ENCODE data around the gene SVOP.
"Not testable (repeated sequence)": the region's sequence is repeated elsewhere in the genome, so short reads cannot be mapped to it uniquely, and the experiment has no call there.

Gene SVOP

DNA sequence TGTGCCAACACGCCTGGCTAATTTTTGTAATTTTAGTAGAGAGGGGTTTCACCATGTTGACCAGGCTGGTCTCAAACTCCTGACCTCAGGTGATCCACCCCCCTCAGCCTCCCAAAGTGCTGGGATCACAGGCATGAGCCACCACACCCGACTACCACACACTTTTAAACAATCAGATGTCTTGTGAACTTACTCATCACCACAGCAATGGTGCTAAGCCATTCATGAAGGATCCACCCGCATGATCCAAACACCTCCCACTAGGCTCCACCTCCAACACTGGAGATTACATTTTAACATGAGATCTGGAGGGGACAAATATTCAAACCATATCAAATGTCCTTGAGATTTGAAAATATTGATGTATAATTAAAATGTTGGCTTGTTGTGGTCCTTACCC lies 7.8 kb upstream of the SVOP start:
- FAIRE-seq = not testable (repeated sequence)

DNA sequence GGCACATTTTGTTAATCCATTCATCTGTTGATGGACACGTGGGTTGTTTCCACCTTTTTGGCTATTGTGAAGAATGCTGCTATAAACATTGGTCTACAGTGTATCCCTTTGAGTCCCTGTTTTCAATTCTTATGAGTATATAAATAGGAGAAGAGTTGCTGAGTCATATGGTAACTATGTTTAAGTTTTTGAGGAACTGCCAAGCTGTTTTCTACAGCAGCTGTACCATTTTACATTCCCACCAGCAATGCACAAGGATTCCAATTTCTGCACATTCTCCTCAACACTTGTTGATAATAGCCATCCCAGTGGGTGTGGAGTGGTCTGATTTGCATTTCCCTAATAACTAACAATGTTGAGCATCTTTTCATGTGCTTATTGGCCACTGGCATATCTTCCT lies 6.9 kb upstream of the SVOP start:
- no peak for FAIRE-seq

DNA sequence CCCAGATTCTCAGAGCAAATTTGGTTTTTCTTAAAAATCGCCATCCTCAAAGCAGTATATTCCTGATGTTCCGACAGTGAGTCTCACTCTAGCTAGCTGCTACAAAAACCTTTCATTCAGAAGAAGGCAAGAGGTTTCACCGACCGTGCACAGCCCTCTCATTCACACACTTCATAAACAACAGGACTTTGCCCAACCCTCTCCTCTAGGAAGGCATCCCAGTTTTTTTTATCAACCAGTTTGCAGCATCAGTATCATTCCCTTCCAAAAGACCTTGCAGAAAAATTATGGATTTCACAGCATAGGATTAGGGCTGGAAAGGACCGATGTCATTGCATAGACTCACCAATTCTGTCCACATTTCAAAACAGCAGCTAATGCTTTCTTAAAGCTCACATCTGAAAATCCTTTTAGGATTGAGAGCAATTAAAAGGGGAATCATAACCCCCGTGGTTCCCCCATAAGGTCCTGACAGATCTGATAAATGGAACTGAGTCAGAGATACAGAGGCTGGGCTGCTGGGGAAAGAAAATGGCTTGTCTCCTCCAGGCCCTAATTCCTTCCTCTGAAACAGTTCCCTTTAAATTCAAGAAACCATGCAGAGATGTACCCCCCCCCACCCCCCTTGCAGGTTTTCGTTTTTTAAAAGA lies 597 bp downstream of the SVOP start:
- no peak for FAIRE-seq

DNA sequence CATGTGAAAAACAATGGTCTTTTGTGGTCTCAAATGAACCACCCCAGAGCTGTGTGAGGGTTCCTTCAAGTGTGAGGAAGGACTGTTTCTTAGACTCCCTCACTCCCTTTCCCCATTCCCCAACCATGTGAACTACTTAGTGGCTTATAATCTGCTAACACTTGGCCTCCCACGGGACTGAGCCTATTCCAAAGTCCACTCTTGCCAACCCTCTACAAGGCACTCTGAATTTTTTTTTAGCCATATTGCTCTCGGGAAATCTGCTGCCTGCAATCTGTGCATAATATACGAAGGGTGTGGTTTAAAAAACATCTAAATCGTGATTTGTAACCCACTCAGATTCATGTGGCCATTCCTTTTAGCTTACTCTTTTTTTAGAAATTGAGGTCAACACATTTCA lies 2.6 kb downstream of the SVOP start:
- FAIRE-seq = no peak

DNA sequence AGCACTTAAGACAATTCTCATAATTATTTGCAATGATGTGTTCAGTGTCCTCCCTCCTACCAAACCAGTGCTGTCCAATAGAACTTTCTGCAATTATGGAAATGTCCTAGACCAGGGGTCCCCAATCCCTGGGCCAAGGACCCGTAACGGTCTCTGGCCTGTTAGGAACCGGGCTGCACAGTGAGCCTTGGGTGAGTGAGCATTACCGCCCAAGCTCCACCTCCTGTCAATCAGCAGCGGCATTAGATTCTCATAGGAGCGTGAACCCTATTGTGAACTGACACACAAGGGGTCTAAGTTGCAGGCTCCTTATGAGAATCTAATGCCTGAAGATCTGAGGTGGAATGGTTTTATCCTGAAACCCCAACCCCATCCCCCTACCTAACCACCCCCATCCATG lies 3.9 kb downstream of the SVOP start:
- FAIRE-seq = no peak

DNA sequence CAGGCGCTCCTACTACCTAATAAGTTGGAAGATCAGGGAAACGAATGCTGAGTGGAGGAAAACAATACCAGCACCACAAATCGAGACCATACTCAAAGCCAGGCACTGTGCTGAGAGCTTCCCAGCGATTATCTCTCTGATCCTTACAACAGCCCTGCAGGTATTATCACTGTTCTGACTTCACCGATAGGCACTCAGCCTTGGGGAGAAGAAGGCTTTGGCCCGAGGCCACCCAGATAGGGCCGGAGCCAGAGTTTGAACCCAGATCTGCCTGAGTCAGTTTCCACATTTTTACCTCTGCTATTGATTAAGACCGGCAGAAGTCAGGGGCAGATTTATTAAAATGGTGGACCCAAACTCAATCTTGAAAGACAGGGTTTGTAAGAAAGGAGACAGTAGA lies 4.9 kb downstream of the SVOP start:
- no peak for FAIRE-seq

DNA sequence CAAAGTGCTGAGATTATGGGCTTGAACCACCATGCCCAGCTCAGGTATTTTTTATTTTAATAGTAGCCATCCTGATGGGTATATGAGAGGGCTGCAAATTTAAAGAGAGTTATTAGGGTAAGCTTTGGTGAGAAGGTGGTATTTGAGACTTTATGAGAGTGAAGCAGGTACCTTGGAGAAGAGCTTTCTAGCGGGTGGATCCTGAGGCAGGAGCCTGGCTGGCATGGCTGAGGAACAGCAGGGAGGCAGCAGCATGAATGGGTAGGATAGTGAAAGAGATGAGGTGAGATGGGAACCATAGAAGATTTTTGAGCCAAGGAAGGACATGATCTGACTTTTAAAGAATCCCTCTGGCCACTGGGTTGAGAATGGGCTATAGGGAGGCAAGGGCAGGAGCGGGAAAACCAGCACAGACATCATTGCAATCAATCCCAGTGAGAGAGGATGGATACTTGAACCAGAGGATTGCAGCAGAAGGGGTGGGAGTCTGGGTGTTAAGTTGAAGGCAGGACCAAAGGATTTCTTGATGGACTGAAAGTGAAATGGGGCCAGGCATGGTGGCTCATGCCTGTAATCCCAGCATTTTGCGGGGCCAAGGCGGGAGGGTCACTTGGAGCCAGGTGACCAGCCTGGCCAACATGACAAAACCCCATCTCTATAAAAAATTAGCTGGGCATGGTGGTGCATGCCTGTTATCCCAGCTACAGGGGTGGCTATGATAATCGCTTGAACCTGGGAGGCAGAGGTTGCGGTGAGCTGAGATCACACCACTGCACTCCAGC lies 5.7 kb downstream of the SVOP start:
- no peak for FAIRE-seq

DNA sequence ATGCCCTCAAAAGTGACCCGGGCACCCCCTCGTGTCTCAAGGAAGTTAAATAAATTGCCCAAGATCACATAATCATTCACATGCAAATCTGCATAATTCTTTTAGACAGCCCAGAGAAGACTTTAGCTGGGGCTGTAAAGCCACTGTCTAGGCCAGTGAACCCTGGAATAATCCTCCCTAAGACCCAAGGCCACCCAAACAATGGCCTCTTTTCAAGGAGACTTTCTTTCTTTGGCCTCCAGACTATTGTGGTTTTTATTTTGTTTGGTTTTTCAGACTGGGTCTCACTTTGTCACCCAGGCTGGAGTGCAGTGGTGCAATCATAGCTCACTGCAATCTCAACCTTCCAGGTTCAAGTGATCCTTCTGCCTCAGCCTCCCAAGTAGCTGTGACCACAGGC lies 10.6 kb downstream of the SVOP start:
- no peak for FAIRE-seq

DNA sequence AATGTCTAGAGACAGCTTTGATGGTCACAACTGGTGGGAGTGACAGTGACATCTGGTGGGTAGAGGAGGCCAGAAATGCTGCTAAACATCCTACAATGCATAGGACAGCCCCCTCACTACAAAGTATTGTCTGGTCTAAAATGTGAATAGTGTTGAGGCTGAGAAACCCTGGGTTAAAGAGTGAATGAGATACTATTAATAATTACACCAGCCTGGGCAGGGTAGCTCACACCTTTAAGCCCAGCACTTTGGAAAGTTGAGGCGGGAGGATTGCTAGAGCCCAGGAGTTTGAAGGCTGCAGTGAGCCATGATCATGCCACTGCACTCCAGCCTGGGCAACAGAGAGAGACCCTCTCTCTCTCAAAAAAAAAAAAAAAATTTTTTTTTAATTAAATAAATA lies 11.1 kb downstream of the SVOP start:
- FAIRE-seq = no peak

DNA sequence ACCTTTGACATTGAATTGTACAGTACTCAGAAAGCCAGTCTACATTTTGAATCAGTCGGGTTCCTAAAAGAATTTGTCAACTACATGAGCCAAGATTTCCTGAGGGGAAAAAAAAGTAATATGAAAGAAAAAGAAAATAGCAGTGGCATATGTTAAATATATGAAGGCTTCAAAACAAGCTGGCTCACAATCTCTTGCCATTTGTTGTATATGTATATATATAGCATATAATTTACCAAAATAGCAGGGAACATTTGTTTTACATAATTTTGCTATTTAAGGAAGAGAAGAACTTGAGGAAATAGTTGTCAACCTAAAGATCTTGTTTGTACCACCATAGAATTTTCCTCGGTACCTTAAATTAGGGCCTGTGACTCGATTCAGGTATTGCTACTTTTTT lies 16.9 kb downstream of the SVOP start:
- no peak for FAIRE-seq

DNA sequence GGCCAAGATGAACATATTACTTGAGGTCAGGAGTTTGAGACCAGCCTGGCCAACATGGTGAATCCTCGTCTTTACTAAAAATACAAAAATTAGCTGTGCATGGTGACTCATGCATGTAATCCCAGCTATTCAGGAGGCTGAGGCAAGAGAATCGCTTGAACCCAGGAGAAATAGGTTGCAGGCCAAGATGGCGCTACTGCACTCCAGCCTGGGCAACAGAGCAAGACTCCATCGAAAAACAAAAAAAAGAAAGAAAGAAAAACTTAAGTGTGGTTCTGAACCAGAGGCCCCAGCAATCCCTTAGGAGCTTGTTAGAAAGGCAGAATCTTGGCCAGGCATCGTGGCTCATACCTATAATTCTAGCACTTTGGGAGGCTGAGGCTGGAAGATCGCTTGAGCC lies 24.5 kb downstream of the SVOP start:
- FAIRE-seq = no peak

DNA sequence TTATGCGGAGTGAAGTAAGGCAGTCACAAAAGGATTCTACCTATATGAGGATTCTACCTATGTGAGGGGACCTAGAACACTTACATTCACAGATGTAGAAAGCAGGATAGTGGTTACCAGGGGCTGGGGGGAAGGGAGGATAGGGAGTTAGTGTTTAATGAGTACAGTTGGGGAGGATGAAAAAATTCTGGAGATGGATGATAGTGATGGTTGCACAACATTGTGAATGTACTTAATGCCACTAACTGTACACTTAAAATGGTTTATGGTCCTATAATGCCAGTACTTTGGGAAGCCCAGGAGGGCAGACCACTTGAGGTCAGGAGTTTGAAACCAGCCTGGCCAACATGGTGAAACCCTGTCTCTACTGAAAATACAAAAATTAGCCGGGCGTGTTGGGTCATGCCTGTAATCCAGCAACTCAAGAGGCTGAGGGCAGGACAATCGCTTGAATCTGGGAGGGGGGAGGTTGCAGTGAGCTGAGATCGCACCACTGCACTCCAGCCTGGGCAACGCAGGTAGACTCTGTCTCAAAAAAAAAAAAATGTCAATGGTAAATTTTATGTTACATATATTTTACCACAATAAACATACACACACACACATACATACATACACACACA lies 25.4 kb downstream of the SVOP start:
- no peak for FAIRE-seq

DNA sequence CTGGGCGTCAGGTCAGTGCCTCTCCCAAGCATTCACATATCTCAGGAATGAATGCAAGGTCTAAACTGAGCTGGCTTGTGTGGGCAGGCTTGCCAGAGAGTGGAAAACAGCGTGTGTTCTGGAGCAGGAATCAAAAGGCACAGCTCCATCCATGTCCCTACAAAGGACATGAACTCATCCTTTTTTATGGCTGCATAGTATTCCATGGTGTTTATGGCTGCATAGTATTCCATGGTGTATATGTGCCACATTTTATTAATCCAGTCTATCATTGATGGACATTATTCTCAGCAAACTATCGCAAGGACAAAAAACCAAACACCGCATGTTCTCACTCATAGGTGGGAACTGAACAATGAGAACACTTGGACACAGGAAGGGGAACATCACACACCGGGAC lies 30.8 kb downstream of the SVOP start:
- FAIRE-seq = not testable (repeated sequence)

DNA sequence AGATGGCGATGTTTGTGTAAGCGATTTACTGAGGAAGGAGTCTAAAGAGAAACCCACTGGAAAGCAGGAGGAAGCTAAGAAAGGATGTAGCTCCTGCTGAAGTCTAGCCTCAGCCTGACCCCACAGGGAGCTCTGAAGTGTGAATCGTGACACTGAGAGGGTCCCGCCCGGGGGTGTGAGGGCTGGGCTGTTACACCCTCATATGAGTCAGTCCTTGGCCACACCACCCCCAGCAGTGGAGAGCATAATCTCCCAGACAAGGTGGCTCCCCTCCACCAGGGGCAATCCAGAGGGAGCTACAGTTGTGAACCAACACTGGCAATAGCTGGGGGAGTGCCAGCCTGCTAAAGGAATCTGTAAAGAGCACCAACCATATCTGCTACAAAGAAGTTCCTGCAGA lies 31.5 kb downstream of the SVOP start:
- FAIRE-seq = no peak

DNA sequence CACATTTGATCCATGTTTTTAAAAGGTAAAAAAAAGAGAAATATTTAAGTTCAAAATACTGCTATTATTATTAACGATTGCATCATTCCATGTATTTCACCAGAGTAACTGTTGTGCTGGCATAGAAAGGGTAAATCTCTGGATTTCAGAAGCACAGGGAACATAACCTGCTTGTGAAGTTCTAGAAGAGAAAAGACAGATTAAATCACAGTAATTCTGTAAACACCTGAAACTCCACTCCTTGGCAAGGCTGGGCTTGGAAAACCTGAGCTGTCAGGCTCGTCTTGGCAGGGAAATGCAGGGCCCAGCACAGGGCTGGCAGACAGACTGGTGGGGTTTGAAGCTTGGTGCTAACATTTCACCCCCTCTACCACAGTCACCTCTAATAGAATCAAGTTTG lies 35.1 kb downstream of the SVOP start:
- no peak for FAIRE-seq

DNA sequence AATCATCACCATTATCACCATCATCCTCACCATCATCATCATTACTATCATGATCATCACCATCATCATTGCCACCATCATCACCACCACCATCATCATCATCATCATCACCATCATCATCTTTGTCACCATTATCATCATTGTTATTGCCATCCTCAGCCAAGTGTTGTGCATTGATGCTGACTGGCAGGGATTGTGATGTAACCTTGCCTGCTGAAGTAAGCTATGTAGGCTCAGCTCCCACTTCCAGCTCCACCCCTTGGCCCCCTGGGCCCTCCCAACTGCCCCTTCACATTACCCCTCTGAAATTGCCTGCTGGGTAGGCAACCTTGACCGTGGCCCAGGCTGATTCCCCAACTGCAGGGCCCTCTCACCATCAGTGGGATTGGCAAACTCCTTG lies 37.6 kb downstream of the SVOP start:
- no peak for FAIRE-seq

DNA sequence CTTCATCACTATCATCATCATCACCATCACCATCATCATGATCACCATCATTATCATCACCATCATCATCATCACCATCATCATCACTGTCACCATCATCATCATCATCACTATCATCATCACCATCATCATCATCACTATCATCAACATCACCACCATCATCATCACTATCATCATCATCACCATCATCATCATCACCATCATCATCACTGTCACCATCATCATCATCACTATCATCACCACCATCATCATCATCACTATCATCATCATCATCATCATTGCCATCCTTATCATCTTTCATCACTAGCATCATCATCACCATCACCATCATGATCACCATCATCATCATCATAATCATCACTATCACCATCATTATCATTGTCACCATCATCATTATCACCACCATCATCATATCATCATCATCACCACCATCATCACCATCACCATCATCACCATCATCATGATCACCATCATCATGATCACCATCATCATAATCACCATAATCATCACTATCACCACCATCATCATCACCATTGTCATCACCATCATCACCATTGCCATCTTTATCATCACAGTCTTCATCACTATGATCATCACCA lies 38.1 kb downstream of the SVOP start:
- FAIRE-seq = no peak

DNA sequence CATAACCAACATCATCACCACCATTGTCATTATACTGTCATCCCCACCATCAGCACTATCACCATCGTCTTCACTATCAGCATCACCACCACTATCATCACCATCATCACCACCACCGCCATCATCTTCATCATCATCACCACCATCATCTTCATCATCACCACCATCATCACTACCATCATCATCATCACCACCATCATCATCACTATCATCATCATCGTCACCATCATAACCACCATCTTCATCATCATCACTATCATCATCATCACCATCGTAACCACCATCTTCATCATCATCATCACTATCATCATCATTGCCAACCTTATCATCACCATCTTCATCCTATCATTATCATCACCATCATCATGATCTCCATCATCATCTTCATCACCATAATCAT lies 39.0 kb downstream of the SVOP start:
- FAIRE-seq = no peak

DNA sequence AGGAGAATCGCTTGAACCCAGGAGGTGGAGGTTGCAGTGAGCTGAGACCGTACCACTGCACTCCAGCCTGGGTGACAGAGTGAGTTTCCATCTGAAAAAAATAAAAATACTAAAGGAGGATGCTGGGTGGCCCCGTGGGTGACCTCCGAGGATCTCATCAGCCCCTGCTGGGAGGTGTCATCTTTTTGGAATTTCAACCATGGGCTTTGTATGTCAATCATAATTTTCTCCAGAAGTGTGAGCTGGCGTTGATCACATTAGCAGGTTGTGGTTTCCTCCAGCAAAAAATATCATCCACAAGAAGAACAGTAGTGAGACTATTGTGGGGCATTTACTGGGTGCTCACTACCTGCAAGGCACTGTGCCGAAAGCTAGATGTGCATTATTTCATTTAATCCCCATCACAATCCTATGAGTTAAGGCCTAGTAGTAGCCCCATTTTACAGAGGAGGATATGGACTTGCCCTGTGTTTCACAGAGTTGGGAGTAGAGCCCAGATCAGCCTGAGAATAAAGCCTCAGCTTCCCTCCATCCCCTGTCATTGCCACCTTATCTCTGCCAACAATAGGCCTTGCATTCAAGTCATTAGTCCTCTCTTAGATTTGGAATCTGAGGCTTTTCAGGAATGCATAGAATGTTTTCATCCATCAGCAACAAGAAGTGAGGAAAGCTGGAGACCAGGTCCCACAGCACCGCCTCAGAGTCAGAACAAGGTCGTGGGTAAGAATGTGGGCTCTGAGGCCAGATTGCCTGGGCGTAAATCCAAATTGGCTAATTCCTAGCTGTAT lies 39.8 kb downstream of the SVOP start:
- no peak for FAIRE-seq

DNA sequence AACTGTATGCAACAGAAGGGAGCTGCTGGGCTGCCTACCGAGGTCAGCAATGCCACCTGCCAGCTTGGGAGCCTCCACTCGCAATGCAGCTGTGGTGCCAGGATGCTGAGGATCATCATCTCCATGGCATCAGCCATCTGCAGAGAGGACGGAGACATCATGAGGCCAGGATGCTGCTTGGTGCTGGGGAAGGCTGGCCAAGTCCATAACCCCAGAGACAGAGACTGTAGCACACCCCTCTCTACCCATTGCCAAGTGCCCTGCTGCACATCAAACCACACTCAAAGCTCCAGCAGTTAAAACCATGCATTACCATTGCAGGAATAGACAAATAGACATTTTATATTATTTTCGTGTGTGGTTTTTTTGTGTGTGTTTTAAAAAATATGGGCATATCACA lies 43.5 kb downstream of the SVOP start:
- FAIRE-seq = no peak

DNA sequence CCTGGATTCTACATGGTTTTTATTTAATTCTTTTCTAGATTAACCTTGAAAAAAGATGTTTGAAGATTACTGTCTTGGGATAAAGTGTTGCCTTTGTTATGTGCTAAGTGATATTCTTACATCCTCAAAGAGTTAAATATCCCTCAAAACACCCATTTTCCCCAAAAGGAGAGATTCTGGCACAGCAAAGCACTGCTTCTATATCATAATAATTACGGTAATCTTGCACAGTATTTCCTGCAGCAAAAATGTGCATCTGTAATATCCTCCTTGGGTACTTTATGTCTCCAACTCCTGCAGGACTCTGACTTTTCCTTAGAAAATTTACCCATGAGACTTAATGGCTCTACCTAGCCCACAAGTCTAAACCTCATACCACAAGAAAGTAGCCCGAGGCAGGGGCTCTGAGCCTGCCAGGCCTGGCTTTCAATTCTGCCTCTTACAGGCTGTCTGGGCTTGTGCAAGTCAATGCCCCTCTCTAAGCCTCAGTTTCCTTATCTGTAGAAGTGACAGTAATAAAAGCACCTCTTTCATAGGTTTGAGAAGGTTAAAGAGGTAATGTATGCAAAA lies 45.8 kb downstream of the SVOP start:
- no peak for FAIRE-seq

DNA sequence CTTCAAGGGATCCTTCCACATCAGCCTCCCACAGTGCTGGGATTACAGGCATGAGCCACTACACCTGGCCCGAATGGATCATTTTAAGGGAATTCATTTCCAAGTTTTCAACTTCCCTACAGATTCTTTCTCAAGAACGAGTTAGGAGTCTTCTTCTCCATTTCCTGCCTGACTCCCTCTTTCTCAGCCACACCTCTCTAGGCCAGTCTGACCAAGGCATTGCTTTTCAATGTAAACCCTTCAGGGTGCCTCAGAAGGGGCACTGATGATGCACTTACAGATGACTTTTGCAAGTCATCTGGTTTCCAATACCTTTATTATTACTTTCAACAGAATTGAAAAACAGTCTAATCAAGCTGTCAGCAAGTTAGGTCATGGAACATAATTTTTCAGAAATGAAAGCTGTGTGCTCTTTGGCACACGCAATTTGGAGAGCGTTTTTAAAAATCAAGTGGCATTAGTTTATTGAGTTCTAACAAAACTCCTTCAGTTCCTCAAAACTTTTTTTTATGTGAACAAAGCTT lies 47.2 kb downstream of the SVOP start:
- FAIRE-seq = no peak
